NCI-H1436 (cell line): ENCODE measurements around the gene KIF13A.

Experiments
- DNase-seq: peaks from one replicate; lab custom pipeline; 2025; lab: John Stamatoyannopoulos, UW

The KIF13A gene

DNA sequence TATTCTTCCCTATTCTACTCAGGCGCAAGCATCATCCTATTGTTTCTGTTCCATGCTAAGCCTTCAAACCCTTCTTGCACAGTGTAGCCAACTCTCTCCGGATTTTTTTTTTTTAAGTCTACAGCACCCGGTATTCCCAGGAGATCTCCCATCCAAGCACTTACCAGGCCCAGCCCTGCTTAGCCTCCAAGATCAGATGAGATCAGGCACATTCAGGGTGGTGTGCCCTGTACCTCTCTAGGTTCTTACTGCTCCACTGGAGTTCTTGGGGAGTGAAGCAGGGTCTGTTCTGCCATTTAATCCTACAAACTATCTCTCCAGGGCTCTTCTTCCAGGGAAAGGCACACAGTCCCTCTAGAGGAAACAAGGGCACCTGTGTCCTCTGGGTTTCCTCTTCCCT is 265.8 kb downstream of the KIF13A start:
- DNase-seq, result no peak

DNA sequence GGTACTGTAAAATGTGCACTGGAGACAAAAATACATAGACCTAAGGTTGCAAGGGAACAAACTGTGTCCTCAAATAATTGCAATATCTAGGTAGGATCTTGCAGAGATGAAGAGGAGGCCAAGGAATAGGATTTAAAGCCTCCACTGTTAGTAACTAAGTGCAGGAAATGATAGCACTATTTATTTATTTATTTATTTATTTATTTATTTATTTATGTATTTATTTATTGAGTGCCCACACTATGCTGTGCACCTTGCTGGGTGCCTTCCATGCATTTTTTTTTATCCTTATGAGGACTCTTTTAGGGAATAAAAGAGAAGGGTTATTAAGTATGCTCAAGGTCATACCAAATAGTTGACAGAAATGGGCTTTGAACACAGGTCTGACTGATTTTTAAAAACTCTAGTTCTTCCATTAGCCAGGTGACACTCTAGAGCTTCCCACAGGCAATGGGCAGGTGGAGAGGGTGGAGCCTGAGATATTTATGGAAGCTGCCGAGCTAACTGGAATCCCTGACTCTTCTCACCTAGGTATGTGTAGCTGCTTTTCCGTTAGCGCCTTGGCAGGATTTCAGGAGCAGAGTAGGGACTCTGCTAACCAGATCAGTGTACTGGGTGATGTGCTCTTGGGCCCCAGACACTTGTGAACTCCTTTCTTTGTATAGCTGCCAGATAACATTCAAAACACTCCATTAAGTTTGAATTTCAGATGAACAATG is 268.0 kb downstream of the KIF13A start:
- DNase-seq, result no peak

DNA sequence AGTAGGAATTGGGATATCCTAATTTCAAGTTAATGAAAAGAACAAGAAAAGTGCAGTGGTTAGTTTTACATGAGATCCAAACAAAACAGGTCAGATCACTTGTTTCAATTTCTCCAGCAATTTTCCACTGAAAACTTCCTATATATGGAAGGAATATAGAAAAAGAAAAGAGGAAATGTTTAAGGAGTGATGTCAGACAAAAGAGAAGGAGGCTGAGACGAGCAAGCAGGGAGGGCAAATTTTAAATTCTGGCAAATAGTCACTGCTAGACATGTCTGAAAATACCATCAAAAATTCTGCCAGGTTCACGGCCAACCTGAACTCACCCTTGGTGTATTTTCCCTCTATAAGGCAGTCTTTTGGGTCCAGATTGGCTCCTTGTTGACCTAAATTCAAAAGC is 271.2 kb downstream of the KIF13A start:
- no peak for DNase-seq

DNA sequence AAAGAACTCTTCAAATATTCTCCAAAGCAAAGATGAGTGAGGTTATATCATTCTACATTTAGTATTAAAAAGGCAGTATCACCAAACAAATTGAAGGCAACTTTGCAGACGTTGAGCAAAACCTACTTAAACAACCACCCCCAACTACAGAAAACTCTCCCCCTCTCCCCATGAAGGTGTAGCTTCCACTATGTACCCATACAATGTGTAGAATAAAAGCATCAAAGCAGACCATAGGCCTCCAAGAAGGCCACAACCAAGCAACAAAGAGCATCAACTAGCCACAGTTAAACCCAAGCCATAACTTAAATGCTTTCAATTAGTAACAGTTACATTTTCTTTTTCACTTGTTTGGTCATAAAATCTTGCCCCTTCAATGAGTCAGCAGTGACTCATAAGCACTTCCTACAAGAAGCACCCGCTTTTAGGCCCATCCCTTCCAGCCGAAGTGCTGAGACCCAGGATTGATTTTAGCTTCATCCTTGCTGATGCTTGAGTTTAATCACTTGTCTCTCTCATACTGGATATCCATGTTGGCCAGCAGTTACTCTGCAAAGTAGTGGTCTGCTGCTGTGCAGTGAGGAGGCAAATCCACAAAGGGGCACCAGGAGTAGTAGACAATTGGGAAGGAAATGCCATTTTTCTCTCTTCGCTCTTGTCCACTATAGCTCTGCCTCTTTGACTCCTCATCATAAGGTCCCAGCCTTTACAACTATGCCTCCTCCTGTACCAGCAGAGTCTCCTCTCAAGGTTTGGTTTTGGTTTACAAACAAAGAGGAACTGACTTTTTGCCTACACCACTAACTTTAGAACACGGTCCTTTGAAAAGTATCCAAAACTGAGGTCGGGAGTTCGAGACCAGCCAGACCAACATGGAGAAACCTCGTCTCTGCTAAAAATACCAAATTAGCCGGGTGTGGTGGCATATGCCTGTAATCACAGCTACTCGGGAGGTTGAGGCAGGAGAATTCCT is 272.3 kb downstream of the KIF13A start:
- no peak for DNase-seq

DNA sequence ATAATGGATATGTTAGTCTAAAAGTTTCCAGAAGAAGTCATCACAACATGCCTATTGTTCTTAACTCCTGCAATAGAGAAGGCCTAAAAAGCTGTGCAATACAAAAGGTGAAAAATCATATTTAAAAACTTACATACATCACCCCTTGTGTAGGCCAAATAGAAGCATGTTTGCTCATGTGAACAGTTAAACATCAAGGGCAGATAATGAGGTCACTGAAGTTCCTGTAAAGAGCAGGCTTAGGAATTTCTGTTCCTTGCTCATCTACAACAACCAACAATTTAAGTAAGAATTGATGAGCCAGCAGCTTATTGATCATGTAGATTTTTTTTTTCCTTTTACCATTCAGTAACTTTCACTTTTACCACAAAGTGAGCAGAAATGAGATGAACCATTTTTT is 273.3 kb downstream of the KIF13A start:
- no peak for DNase-seq

DNA sequence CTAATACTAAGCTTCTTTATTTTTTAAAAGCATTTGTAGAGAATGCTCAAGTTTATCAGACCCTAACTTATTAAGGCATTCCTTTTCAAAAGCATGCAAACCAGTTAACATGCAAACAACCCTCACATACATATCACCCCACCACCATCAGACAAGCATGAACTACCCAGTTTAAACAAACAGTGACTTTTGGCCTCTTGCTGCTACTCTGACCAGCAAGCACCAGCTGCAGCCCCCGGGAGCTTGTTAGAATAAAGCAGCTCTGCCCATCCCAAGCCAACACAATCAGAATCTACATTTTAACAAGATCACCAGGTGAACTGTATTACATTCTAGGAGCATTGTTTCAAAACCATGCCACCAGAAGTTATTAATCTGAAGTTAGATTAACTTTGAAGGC is 274.9 kb downstream of the KIF13A start:
- no peak for DNase-seq

DNA sequence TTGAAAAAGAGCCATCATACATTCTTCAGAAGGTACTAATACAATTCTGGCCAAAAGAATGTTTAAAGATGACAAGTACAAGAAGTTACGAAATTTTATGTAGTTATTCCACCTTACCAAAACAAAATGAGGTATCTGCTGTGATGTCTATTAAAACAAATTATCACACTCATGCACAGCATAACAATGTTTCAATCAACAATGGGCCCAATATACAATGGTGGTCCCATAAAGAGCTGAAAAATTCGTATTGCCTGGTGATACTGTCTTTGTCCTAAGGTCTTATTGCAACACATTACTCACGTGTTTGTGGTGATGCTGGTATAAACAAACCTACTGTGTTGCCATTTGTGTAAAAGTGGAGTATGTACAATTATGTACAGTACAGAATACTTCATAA is 277.1 kb downstream of the KIF13A start:
- DNase-seq, result no peak

DNA sequence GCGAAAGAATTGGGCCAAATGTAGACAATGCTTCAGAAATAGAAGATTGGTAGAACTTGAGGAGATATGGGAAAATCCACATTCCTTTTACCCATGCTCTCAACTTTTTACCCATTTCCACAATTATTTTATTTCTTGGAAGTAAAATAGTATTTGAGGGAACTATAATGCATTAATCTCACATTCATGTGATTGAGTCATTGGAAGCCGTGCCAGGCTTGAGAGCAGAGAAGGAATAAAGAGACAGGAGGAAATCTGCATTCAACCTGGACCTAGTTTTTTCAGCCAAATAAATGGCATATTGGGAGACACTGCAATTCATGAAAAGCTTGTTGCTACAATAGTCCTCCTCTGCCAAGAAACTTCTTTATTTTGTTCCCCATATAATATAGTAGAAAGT is 278.0 kb downstream of the KIF13A start:
- DNase-seq, result no peak
